Measurements from ENCODE around the gene MRPS22. TPM values are rescaled to one million over a fixed set of nuclear protein-coding genes. Genes with fewer than 3 reads are reported as not detected.

MRPS22 gene
- total RNA-seq, 4 donors from 2014 or later = 38.7 to 72.3 (median 45.9) TPM

DNA sequence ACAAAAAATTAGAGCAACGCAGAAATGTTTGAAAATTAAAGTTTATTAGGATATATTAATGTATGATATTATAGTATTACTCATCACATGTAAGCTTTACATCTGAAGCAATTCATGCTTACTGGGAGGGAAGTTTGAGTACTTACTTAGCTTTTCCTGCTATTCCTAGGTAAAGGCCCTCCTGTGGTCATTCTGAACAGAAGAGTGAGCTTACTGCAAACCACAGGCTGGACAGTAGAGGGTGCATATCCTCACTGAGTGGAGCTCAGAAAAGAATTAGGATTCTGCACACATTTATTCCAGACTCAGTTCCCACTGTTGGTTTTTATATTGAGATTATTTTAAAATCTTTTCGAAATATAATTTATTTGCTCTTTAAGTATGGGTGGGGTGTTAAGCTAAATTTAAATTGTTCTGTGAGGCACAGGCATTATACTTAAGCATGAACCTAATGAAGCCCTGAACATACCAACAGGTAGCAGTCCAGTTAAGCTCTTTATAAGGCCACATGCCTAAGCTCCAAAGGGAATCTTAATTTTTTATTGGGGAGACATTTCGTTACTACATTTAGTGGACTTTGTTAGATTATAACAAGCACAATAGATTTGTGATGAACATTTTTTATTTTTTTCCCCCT lies 10.2 kb downstream of the MRPS22 start:
- DNase-seq = no peak
- no peak overlapping the region for H3K4me3 ChIP-seq
- TF ChIP-seq POLR2A (IDR thresholded peaks at IDR 0.05) (no peak), CTCF (IDR thresholded peaks at IDR 0.05) (peak in 4 of 6 experiments; percentile 35 to 70 (median 66))
- H3K27ac ChIP-seq = no peak overlapping the region
- H3K9me3 ChIP-seq = no peaks in the 10 kb centered on the region
- H3K27me3 ChIP-seq = no peaks in the 10 kb centered on the region
- no peaks in the 10 kb centered on the region for H3K4me1 ChIP-seq
- peaks cover 0 to 98% (median 0%) of the 10 kb centered on the region in 3 donors for H3K36me3 ChIP-seq

GRCh38 chr3:139354661-139355060 lies 10.8 kb downstream of the MRPS22 start:
- Histone ChIP-seq H3K9me3 (no peaks in the 10 kb centered on the region), H3K36me3 (peaks cover 0 to 98% (median 0%) of the 10 kb centered on the region in 3 donors), H3K27me3 (no peaks in the 10 kb centered on the region), H3K4me1 (no peaks in the 10 kb centered on the region), H3K27ac (no peak overlapping the region), H3K4me3 (no peak overlapping the region)
- DNase-seq = no peak
- TF ChIP-seq POLR2A (IDR thresholded peaks at IDR 0.05) (no peak), CTCF (IDR thresholded peaks at IDR 0.05) (no peak)

DNA sequence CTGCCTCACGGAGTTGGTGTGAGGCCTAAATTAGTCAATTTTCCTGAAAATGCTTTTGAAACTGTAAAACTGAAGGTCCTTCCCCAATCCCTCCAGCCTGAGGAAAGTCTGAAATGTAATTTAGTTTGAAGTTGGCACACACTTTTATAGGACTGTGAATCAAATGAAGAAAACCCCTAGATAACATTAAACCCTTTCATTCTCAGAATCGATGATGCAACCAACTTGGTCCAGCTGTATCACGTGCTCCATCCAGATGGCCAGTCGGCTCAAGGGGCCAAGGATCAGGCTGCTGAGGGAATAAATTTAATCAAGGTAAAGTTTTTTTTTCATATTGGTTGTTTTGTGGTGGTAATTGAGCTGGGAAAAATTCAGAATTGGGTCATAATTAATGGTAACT lies 11.7 kb downstream of the MRPS22 start:
- no peak for DNase-seq
- H3K36me3 ChIP-seq = peaks cover 0 to 98% (median 0%) of the 10 kb centered on the region in 3 donors
- no peak overlapping the region for H3K4me3 ChIP-seq
- no peak overlapping the region for H3K27ac ChIP-seq
- no peaks in the 10 kb centered on the region for H3K4me1 ChIP-seq
- no peaks in the 10 kb centered on the region for H3K9me3 ChIP-seq
- TF ChIP-seq POLR2A (IDR thresholded peaks at IDR 0.05) (no peak), CTCF (IDR thresholded peaks at IDR 0.05) (no peak)
- no peaks in the 10 kb centered on the region for H3K27me3 ChIP-seq

DNA sequence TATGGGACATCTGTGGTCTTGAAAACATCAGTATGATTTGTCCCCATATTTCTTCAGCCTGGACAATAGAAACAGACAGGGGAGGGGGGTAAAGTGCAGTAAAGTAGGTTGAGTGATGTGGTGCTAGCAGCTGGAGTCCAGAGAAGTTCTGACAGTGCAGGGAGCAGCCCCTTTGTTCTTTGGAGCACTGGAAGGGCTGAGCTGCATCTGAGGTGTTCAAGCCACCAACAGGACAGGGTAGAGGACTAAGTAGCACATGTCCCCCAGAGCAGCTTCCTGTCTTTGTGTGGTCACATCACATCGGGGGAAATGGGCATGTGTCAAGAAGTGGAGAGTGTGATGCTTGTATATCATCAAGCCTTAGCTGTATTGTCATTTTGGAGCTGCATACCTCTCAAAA lies 12.1 kb downstream of the MRPS22 start:
- TF ChIP-seq CTCF (IDR thresholded peaks at IDR 0.05) = no peak
- no peak for TF ChIP-seq POLR2A (IDR thresholded peaks at IDR 0.05)
- DNase-seq = no peak
- peaks cover 0 to 98% (median 0%) of the 10 kb centered on the region in 3 donors for H3K36me3 ChIP-seq

DNA sequence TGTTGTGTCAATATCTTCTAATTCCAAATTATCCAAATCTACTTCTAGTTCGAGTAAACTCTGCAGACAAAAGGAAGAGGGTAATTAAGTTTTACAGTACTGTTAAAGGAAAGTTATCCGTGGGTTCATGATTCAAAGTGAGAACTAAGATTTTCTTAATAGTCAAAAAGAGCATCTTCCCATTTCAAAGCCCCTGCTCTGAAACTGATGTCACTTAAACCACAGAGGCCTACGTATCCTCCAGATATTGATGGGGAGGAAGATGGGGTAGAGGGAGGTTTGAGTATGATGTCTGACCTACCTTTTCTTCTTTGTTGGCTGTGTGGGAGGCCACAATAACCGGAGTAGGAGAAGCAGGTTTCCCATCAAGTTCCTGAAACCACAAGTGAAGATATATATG lies 14.1 kb downstream of the MRPS22 start:
- H3K4me3 ChIP-seq = no peak overlapping the region
- H3K27ac ChIP-seq = no peak overlapping the region
- no peak for DNase-seq
- H3K36me3 ChIP-seq = peaks cover 0 to 98% (median 0%) of the 10 kb centered on the region in 3 donors
- H3K9me3 ChIP-seq = no peaks in the 10 kb centered on the region
- no peaks in the 10 kb centered on the region for H3K27me3 ChIP-seq
- no peak for TF ChIP-seq CTCF (IDR thresholded peaks at IDR 0.05)
- no peak for TF ChIP-seq POLR2A (IDR thresholded peaks at IDR 0.05)
- no peaks in the 10 kb centered on the region for H3K4me1 ChIP-seq

More for the DNA sequence above, 12.1 kb downstream of the MRPS22 start:
- H3K4me3 ChIP-seq = no peak overlapping the region
- H3K9me3 ChIP-seq = no peaks in the 10 kb centered on the region
- no peaks in the 10 kb centered on the region for H3K27me3 ChIP-seq
- no peak overlapping the region for H3K27ac ChIP-seq
- no peaks in the 10 kb centered on the region for H3K4me1 ChIP-seq

Measured in Peyer's patch (tissue), 4 donors.